ENCODE measurements around the gene NCKAP5.

The NCKAP5 gene

DNA sequence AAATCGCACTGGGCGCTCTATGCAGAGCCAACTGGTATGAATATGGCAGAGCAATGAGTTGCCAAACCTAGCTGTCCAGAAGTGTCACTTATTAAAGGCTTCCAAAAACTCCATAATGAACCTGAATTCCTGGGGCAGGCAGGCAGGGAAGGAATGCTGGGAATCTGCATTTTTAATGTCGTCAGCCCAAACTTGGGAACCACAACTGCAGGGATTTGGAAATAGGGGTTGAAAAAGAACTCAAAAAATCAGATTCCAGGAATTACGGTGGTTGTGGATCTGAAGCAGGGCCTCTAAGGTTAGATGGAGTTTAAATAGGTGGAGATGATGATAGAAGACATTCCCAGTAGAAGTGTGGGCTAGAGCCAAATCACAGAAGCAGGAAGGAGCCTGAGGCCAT, 15.0 kb downstream of the NCKAP5 start:
- H3K9ac ChIP-seq (ENCODE audit: low read depth, low read length, poor library complexity), result no peak overlapping the region
- no peak for DNase-seq (ENCODE audit: low spot score)
- H2BK120ac ChIP-seq (ENCODE audit: low read depth, low read length), result no peak overlapping the region
- H3K18ac ChIP-seq (ENCODE audit: low read length), result no peak overlapping the region
- no peak overlapping the region for H2AFZ ChIP-seq (ENCODE audit: low read length)
- H4K91ac ChIP-seq (ENCODE audit: low read depth, low read length, poor library complexity), result no peak overlapping the region
- no peak overlapping the region for H2BK12ac ChIP-seq (ENCODE audit: low read length)
- H3K4me3 ChIP-seq (ENCODE audit: low read length in 2 of 2), result no peak overlapping the region
- no peak overlapping the region for H3K4me2 ChIP-seq (ENCODE audit: insufficient read depth, low read length, poor library complexity, severe bottlenecking)
- no peak overlapping the region for H3K14ac ChIP-seq (ENCODE audit: low read length)
- H3K27me3 ChIP-seq (ENCODE audit: control insufficient read depth in 3 of 3, insufficient read depth in 3 of 3, low read depth in 1 of 3, low read length in 3 of 3), result no peaks in the 10 kb centered on the region
- no peak overlapping the region for H4K8ac ChIP-seq (ENCODE audit: low read depth, low read length)
- no peak overlapping the region for H2BK5ac ChIP-seq (ENCODE audit: low read length)
- WGBS, 2 donors (ENCODE audit: extremely low coverage in 2 of 2, insufficient read length in 2 of 2, insufficient replicate concordance in 1 of 2), result no CpG with 5 or more reads among the region's 4 CpGs
- no peak overlapping the region for H3K27ac ChIP-seq (replicated peaks; ENCODE audit: low read length)
- H3K4me1 ChIP-seq (ENCODE audit: control insufficient read depth in 2 of 2, insufficient read depth in 1 of 2, low read depth in 1 of 2, low read length in 2 of 2), result peaks cover 0 to 3% of the 10 kb centered on the region in 2 donors
- H3K23ac ChIP-seq (ENCODE audit: low read depth, low read length, poor library complexity), result no peak overlapping the region
- H2BK15ac ChIP-seq (ENCODE audit: low read length), result no peak overlapping the region
- peaks cover 0 to 57% of the 10 kb centered on the region in 2 donors for H3K36me3 ChIP-seq (replicated peaks in 1 of 2; ENCODE audit: control insufficient read depth in 2 of 2, insufficient read depth in 2 of 2, low read length in 2 of 2)
- no peak overlapping the region for H3K4ac ChIP-seq (ENCODE audit: low read length)
- peaks cover 0 to 50% of the 10 kb centered on the region in 2 donors for H3K9me3 ChIP-seq (replicated peaks in 1 of 2; ENCODE audit: control insufficient read depth in 2 of 2, insufficient read depth in 1 of 2, low read depth in 1 of 2, low read length in 2 of 2)
- no peaks in the 10 kb centered on the region for H3K79me1 ChIP-seq (ENCODE audit: low read depth, low read length)
- no peak overlapping the region for H2AK5ac ChIP-seq (ENCODE audit: low read depth, low read length)

DNA sequence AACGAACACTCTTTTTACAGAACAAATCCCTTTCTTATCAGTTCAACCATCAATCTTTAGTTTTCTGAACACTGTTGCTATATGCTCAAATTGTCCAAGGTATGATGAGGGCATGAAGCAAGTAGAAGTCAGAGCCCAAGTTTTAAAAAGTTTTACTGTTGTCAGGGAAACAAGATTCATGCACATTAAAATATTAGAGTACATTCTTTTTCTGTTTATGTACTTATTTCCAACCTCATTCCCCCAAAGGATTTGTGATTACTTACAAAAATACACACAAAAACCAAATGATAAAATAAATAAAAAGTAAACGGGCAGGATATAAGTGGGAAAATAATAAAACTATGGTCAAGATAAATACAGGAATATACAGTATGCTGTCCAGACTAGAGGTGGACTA, 15.4 kb downstream of the NCKAP5 start:
- Histone ChIP-seq H2BK12ac (ENCODE audit: low read length) (no peak overlapping the region), H3K27ac (replicated peaks; ENCODE audit: low read length) (no peak overlapping the region), H3K4me2 (ENCODE audit: insufficient read depth, low read length, poor library complexity, severe bottlenecking) (no peak overlapping the region), H3K4me1 (ENCODE audit: control insufficient read depth in 2 of 2, insufficient read depth in 1 of 2, low read depth in 1 of 2, low read length in 2 of 2) (peaks cover 0 to 3% of the 10 kb centered on the region in 2 donors), H3K27me3 (ENCODE audit: control insufficient read depth in 3 of 3, insufficient read depth in 3 of 3, low read depth in 1 of 3, low read length in 3 of 3) (no peaks in the 10 kb centered on the region), H4K91ac (ENCODE audit: low read depth, low read length, poor library complexity) (no peak overlapping the region), H3K9me3 (replicated peaks in 1 of 2; ENCODE audit: control insufficient read depth in 2 of 2, insufficient read depth in 1 of 2, low read depth in 1 of 2, low read length in 2 of 2) (peaks cover 0 to 50% of the 10 kb centered on the region in 2 donors), H2BK5ac (ENCODE audit: low read length) (no peak overlapping the region), H3K23ac (ENCODE audit: low read depth, low read length, poor library complexity) (no peak overlapping the region), H3K9ac (ENCODE audit: low read depth, low read length, poor library complexity) (no peak overlapping the region), H4K8ac (ENCODE audit: low read depth, low read length) (no peak overlapping the region), H2AK5ac (ENCODE audit: low read depth, low read length) (no peak overlapping the region), H3K4ac (ENCODE audit: low read length) (no peak overlapping the region), H3K4me3 (ENCODE audit: low read length in 2 of 2) (no peak overlapping the region), H3K36me3 (replicated peaks in 1 of 2; ENCODE audit: control insufficient read depth in 2 of 2, insufficient read depth in 2 of 2, low read length in 2 of 2) (peaks cover 0 to 53% of the 10 kb centered on the region in 2 donors), H2BK15ac (ENCODE audit: low read length) (no peak overlapping the region), H3K79me1 (ENCODE audit: low read depth, low read length) (no peaks in the 10 kb centered on the region), H3K14ac (ENCODE audit: low read length) (no peak overlapping the region), H2AFZ (ENCODE audit: low read length) (no peak overlapping the region), H3K18ac (ENCODE audit: low read length) (no peak overlapping the region), H2BK120ac (ENCODE audit: low read depth, low read length) (no peak overlapping the region)
- no peak for DNase-seq (ENCODE audit: low spot score)
- no CpG with 5 or more reads among the region's 2 CpGs for WGBS, 2 donors (ENCODE audit: extremely low coverage in 2 of 2, insufficient read length in 2 of 2, insufficient replicate concordance in 1 of 2)

DNA sequence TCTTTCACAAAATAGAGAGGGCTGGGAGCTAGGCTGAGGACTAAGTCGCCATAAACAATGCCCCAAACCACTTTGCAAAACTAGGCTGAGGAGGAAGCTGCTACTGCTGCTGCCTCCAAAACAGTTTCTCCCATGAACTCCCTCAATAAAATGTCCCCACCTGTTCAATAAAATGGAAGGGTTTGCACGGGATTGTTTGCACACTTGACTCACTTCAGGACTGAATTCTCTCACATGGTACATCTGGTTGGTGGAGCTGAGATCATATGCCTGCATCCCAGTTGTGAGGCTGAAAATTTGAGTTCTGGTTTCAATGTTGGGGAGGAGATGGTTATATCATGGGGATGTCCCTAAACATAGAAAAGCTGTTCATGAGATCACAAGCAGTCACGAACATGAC, 26.5 kb downstream of the NCKAP5 start:
- Histone ChIP-seq H3K4me1 (ENCODE audit: control insufficient read depth in 2 of 2, insufficient read depth in 1 of 2, low read depth in 1 of 2, low read length in 2 of 2) (no peaks in the 10 kb centered on the region), H3K4me3 (ENCODE audit: low read length in 2 of 2) (no peak overlapping the region), H4K8ac (ENCODE audit: low read depth, low read length) (no peak overlapping the region), H3K79me1 (ENCODE audit: low read depth, low read length) (no peaks in the 10 kb centered on the region), H3K23ac (ENCODE audit: low read depth, low read length, poor library complexity) (no peak overlapping the region), H2BK12ac (ENCODE audit: low read length) (no peak overlapping the region), H3K27me3 (ENCODE audit: control insufficient read depth in 3 of 3, insufficient read depth in 3 of 3, low read depth in 1 of 3, low read length in 3 of 3) (no peaks in the 10 kb centered on the region), H2AFZ (ENCODE audit: low read length) (no peak overlapping the region), H2AK5ac (ENCODE audit: low read depth, low read length) (no peak overlapping the region), H4K91ac (ENCODE audit: low read depth, low read length, poor library complexity) (no peak overlapping the region), H3K18ac (ENCODE audit: low read length) (no peak overlapping the region), H2BK15ac (ENCODE audit: low read length) (no peak overlapping the region), H2BK120ac (ENCODE audit: low read depth, low read length) (no peak overlapping the region), H3K14ac (ENCODE audit: low read length) (no peak overlapping the region), H3K9me3 (replicated peaks in 1 of 2; ENCODE audit: control insufficient read depth in 2 of 2, insufficient read depth in 1 of 2, low read depth in 1 of 2, low read length in 2 of 2) (peaks cover 0 to 70% of the 10 kb centered on the region in 2 donors), H3K4ac (ENCODE audit: low read length) (no peak overlapping the region), H3K36me3 (replicated peaks in 1 of 2; ENCODE audit: control insufficient read depth in 2 of 2, insufficient read depth in 2 of 2, low read length in 2 of 2) (peaks cover 0 to 93% of the 10 kb centered on the region in 2 donors), H2BK5ac (ENCODE audit: low read length) (no peak overlapping the region), H3K4me2 (ENCODE audit: insufficient read depth, low read length, poor library complexity, severe bottlenecking) (no peak overlapping the region), H3K9ac (ENCODE audit: low read depth, low read length, poor library complexity) (no peak overlapping the region), H3K27ac (replicated peaks; ENCODE audit: low read length) (no peak overlapping the region)
- no peak for DNase-seq (ENCODE audit: low spot score)
- WGBS, 2 donors (ENCODE audit: extremely low coverage in 2 of 2, insufficient read length in 2 of 2, insufficient replicate concordance in 1 of 2), result no CpG with 5 or more reads among the region's 3 CpGs

DNA sequence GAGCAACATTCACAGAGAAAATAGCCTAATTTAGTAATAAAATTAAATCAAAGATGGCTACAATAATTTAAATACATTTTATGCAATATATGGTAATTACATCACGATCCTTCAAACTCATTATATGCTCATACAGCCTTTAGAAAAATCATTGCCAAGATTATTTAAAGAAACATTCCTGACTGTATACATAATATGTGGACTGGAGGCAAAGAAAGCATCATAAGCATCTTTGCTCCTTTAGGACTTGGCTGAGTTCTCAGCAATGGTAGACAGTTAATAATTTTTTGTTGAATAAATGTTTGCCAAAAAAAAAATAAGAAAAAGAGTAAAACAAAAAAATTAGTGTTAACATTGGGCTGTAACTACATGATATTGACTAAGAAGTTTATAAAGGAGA, 26.9 kb downstream of the NCKAP5 start:
- WGBS, 2 donors (ENCODE audit: extremely low coverage in 2 of 2, insufficient read length in 2 of 2, insufficient replicate concordance in 1 of 2), result no CpG with 5 or more reads among the region's 1 CpG
- no peak overlapping the region for H4K91ac ChIP-seq (ENCODE audit: low read depth, low read length, poor library complexity)
- no peak overlapping the region for H3K18ac ChIP-seq (ENCODE audit: low read length)

More for the DNA sequence above, 26.9 kb downstream of the NCKAP5 start:
- H2AK5ac ChIP-seq (ENCODE audit: low read depth, low read length), result no peak overlapping the region
- no peak overlapping the region for H2BK5ac ChIP-seq (ENCODE audit: low read length)
- H3K9ac ChIP-seq (ENCODE audit: low read depth, low read length, poor library complexity), result no peak overlapping the region
- no peak overlapping the region for H3K4me3 ChIP-seq (ENCODE audit: low read length in 2 of 2)
- H3K9me3 ChIP-seq (replicated peaks in 1 of 2; ENCODE audit: control insufficient read depth in 2 of 2, insufficient read depth in 1 of 2, low read depth in 1 of 2, low read length in 2 of 2), result peaks cover 0 to 72% of the 10 kb centered on the region in 2 donors
- no peak overlapping the region for H3K4ac ChIP-seq (ENCODE audit: low read length)
- no peak overlapping the region for H2BK15ac ChIP-seq (ENCODE audit: low read length)
- H2BK120ac ChIP-seq (ENCODE audit: low read depth, low read length), result no peak overlapping the region
- peaks cover 0 to 93% of the 10 kb centered on the region in 2 donors for H3K36me3 ChIP-seq (replicated peaks in 1 of 2; ENCODE audit: control insufficient read depth in 2 of 2, insufficient read depth in 2 of 2, low read length in 2 of 2)
- no peak for DNase-seq (ENCODE audit: low spot score)
- H4K8ac ChIP-seq (ENCODE audit: low read depth, low read length), result no peak overlapping the region
- no peak overlapping the region for H2AFZ ChIP-seq (ENCODE audit: low read length)
- no peaks in the 10 kb centered on the region for H3K4me1 ChIP-seq (ENCODE audit: control insufficient read depth in 2 of 2, insufficient read depth in 1 of 2, low read depth in 1 of 2, low read length in 2 of 2)
- no peak overlapping the region for H2BK12ac ChIP-seq (ENCODE audit: low read length)
- H3K4me2 ChIP-seq (ENCODE audit: insufficient read depth, low read length, poor library complexity, severe bottlenecking), result no peak overlapping the region
- no peak overlapping the region for H3K14ac ChIP-seq (ENCODE audit: low read length)
- H3K27ac ChIP-seq (replicated peaks; ENCODE audit: low read length), result no peak overlapping the region
- no peaks in the 10 kb centered on the region for H3K27me3 ChIP-seq (ENCODE audit: control insufficient read depth in 3 of 3, insufficient read depth in 3 of 3, low read depth in 1 of 3, low read length in 3 of 3)
- no peaks in the 10 kb centered on the region for H3K79me1 ChIP-seq (ENCODE audit: low read depth, low read length)
- H3K23ac ChIP-seq (ENCODE audit: low read depth, low read length, poor library complexity), result no peak overlapping the region
